GM12878 (cell line): Measurements from ENCODE around the gene EHF. TPM values are rescaled to one million over a fixed set of nuclear protein-coding genes. Genes with fewer than 3 reads are reported as not detected.

Experiments
- BRCA1 ChIP-seq: IDR thresholded peaks from 2 replicates; pipeline ENCODE4 v1.6.1; 2011; ENCODE audit warnings: low read depth, low read length, improper control_type of control experiment
- CBX3 ChIP-seq: fragments of 200-600 bp; sonication (generic); IDR thresholded peaks from 2 replicates; pipeline ENCODE4 v1.6.1; 2016; ENCODE audit warnings: low read depth, borderline replicate concordance
- ESRRA ChIP-seq: IDR thresholded peaks from 2 replicates; pipeline ENCODE4 v1.6.1; 2012; ENCODE audit warnings: mild to moderate bottlenecking, low read length, improper control_type of control experiment
- HDAC6 ChIP-seq: fragments of 200-600 bp; sonication (generic); IDR thresholded peaks from one replicate; pipeline ENCODE4 v1.8.0; 2017; ENCODE audit warnings: antibody characterized with exemption; ENCODE audit not compliant: unreplicated experiment
- MEF2B ChIP-seq: fragments of 450-650 bp; IDR thresholded peaks from 2 replicates; pipeline ENCODE4 v1.6.1; 2018; ENCODE audit warnings: mild to moderate bottlenecking, moderate library complexity; ENCODE audit not compliant: partially characterized antibody, poor library complexity, severe bottlenecking
- MYB ChIP-seq: fragments of 150-350 bp; IDR thresholded peaks from 2 replicates; pipeline ENCODE4 v1.6.1; 2014; ENCODE audit warnings: mild to moderate bottlenecking, low read depth, low read length, borderline replicate concordance
- NBN ChIP-seq: fragments of 450-650 bp; IDR thresholded peaks from 2 replicates; pipeline ENCODE4 v1.6.1; 2016
- NFIC ChIP-seq: IDR thresholded peaks from 2 replicates; pipeline ENCODE4 v1.6.1; 2012; ENCODE audit warnings: low read depth, mild to moderate bottlenecking, inconsistent platforms, low read length, moderate library complexity
- NR2C2 ChIP-seq: IDR thresholded peaks from 2 replicates; pipeline ENCODE4 v1.6.1; 2011; ENCODE audit warnings: borderline replicate concordance, low read depth; ENCODE audit not compliant: control insufficient read depth, insufficient read length
- PAX5 ChIP-seq: IDR thresholded peaks from 2 replicates; pipeline ENCODE4 v1.6.1; 2011; ENCODE audit warnings: low read depth, low read length, borderline replicate concordance
- RELA ChIP-seq: fragments of 450-650 bp; IDR thresholded peaks from 2 replicates; pipeline ENCODE4 v1.8.0; 2014; ENCODE audit warnings: borderline replicate concordance; ENCODE audit not compliant: partially characterized antibody
- SREBF2 ChIP-seq: IDR thresholded peaks from 2 replicates; pipeline ENCODE4 v1.6.1; 2012; ENCODE audit warnings: mild to moderate bottlenecking, low read length
- TCF12 ChIP-seq: IDR thresholded peaks from 2 replicates; pipeline ENCODE4 v1.6.1; 2011; ENCODE audit warnings: low read depth, mild to moderate bottlenecking, low read length
- WRNIP1 ChIP-seq: IDR thresholded peaks from 2 replicates; pipeline ENCODE4 v1.6.1; 2011; ENCODE audit warnings: low read depth, low read length, improper control_type of control experiment, borderline replicate concordance
- YBX1 ChIP-seq: fragments of 450-650 bp; IDR thresholded peaks from 2 replicates; pipeline ENCODE4 v1.6.1; 2016; ENCODE audit warnings: antibody characterized with exemption
- ZNF384 ChIP-seq: IDR thresholded peaks from 2 replicates; pipeline ENCODE4 v1.6.1; 2012; ENCODE audit warnings: low read depth, mild to moderate bottlenecking, low read length, improper control_type of control experiment, borderline replicate concordance
- polyA plus RNA-seq, 11 experiments: library from polyadenylated mRNA; depleted of rRNA in 4 of 11; unstranded in 6 of 11; stranded (reverse) in 5 of 11; fragments of >200 nt; fragmentation: Nextera tagmentation in 4 of 11; fragmentation: Illumina TruSeq in 1 of 11; extraction: Ambion mirVana in 4 of 11; extraction: Trizol in 1 of 11; gene quantifications; 1 replicate in 1 of 11; 2 replicates in 10 of 11; pipeline versions ENCODE4 v1.2.1 to v1.2.3, GENCODE V29; 2011 to 2016; ENCODE audit warnings: inconsistent platforms in 2 of 11, missing spikeins in 2 of 11, low read depth in 1 of 11
- total RNA-seq, 4 experiments: library from RNA; depleted of rRNA in 3 of 4; stranded (reverse); fragments of >200 nt in 3 of 4; fragmentation: Illumina TruSeq in 1 of 4; extraction: Trizol in 1 of 4; gene quantifications; 2 replicates each; pipeline versions ENCODE4 v1.2.1 to v1.2.3, GENCODE V29; 2013 to 2021
- TF ChIP-seq, protein P1 (sequence below): IDR thresholded peaks from 2 replicates; pipeline ENCODE4 v1.6.1; 2012; ENCODE audit warnings: mild to moderate bottlenecking, low read depth, low read length
- TF ChIP-seq, protein P2 (sequence below): fragments of 450-650 bp; IDR thresholded peaks from 2 replicates; pipeline ENCODE4 v1.6.1; 2017; ENCODE audit warnings: low read depth, mild to moderate bottlenecking, moderate library complexity
- TF ChIP-seq, protein P3 (sequence below): fragments of 150-350 bp; IDR thresholded peaks from 2 replicates; pipeline ENCODE4 v1.6.1; 2014; ENCODE audit warnings: mild to moderate bottlenecking, low read depth, low read length
- TF ChIP-seq, protein P4 (sequence below): IDR thresholded peaks from 2 replicates; pipeline ENCODE4 v1.6.1; 2011; ENCODE audit warnings: low read depth, mild to moderate bottlenecking, low read length, moderate library complexity, borderline replicate concordance; ENCODE audit errors: extremely low read depth
- TF ChIP-seq, protein P5 (sequence below): fragments of 450-650 bp; IDR thresholded peaks from 2 replicates; pipeline ENCODE4 v1.6.1; 2018; ENCODE audit warnings: borderline replicate concordance, mild to moderate bottlenecking; ENCODE audit not compliant: partially characterized antibody

Gene EHF
- total and polyA plus RNA-seq, 10 of the 15 experiments (the other 5 are each of a cell fraction or from before 2014, with no cell fraction given), result 0.04 to 0.33 (median 0.06) TPM; not detected in 6

DNA sequence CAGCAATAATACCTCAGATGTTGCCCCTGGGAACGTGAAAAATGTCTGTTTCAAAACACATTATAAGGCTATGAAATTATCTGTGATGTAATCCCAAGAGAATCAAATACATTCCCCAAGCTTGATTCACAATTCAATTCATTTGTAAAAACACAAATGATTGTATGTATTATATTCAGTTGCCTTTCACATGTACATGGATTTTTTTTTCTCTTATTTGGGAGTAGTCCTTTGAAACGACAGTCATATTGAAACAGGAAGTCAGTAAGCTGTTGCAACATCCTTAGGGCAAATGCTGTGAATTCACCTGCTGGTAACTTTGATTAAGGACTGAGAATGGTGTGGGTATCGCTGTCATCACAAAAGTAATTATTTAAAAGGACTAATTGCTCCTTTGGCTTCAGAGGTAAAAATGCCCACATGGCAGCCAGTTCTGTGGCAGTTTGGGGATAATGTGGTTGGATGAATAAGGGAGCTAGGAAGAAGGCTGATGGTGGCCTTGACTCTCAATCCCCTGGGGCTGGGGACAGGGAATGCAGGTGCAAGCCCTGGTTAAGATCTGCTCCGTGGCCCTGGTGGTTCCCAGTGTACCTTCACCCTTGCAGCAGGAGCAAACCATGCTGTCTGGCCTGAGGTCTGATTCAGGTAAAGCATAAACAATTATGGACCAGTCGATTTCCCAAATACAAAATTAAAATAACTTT, 13.2 kb downstream of the EHF start (continued):
- TF ChIP-seq, protein P1, sequence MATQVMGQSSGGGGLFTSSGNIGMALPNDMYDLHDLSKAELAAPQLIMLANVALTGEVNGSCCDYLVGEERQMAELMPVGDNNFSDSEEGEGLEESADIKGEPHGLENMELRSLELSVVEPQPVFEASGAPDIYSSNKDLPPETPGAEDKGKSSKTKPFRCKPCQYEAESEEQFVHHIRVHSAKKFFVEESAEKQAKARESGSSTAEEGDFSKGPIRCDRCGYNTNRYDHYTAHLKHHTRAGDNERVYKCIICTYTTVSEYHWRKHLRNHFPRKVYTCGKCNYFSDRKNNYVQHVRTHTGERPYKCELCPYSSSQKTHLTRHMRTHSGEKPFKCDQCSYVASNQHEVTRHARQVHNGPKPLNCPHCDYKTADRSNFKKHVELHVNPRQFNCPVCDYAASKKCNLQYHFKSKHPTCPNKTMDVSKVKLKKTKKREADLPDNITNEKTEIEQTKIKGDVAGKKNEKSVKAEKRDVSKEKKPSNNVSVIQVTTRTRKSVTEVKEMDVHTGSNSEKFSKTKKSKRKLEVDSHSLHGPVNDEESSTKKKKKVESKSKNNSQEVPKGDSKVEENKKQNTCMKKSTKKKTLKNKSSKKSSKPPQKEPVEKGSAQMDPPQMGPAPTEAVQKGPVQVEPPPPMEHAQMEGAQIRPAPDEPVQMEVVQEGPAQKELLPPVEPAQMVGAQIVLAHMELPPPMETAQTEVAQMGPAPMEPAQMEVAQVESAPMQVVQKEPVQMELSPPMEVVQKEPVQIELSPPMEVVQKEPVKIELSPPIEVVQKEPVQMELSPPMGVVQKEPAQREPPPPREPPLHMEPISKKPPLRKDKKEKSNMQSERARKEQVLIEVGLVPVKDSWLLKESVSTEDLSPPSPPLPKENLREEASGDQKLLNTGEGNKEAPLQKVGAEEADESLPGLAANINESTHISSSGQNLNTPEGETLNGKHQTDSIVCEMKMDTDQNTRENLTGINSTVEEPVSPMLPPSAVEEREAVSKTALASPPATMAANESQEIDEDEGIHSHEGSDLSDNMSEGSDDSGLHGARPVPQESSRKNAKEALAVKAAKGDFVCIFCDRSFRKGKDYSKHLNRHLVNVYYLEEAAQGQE, result no peak
- TF ChIP-seq, protein P2, sequence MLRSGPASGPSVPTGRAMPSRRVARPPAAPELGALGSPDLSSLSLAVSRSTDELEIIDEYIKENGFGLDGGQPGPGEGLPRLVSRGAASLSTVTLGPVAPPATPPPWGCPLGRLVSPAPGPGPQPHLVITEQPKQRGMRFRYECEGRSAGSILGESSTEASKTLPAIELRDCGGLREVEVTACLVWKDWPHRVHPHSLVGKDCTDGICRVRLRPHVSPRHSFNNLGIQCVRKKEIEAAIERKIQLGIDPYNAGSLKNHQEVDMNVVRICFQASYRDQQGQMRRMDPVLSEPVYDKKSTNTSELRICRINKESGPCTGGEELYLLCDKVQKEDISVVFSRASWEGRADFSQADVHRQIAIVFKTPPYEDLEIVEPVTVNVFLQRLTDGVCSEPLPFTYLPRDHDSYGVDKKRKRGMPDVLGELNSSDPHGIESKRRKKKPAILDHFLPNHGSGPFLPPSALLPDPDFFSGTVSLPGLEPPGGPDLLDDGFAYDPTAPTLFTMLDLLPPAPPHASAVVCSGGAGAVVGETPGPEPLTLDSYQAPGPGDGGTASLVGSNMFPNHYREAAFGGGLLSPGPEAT, result no peak
- no peak for TF ChIP-seq HDAC6
- TF ChIP-seq WRNIP1, result no peak
- TF ChIP-seq PAX5, result no peak
- TF ChIP-seq NR2C2, result no peak
- TF ChIP-seq MEF2B, result peak; percentile 53
- no peak for TF ChIP-seq ZNF384
- TF ChIP-seq, protein P3, sequence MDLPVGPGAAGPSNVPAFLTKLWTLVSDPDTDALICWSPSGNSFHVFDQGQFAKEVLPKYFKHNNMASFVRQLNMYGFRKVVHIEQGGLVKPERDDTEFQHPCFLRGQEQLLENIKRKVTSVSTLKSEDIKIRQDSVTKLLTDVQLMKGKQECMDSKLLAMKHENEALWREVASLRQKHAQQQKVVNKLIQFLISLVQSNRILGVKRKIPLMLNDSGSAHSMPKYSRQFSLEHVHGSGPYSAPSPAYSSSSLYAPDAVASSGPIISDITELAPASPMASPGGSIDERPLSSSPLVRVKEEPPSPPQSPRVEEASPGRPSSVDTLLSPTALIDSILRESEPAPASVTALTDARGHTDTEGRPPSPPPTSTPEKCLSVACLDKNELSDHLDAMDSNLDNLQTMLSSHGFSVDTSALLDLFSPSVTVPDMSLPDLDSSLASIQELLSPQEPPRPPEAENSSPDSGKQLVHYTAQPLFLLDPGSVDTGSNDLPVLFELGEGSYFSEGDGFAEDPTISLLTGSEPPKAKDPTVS, result no peak
- TF ChIP-seq NBN, result no peak
- TF ChIP-seq, protein P4, sequence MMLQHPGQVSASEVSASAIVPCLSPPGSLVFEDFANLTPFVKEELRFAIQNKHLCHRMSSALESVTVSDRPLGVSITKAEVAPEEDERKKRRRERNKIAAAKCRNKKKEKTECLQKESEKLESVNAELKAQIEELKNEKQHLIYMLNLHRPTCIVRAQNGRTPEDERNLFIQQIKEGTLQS, result no peak
- TF ChIP-seq TCF12, result no peak
- TF ChIP-seq RELA, result no peak
- no peak for TF ChIP-seq BRCA1
- no peak for TF ChIP-seq YBX1
- TF ChIP-seq SREBF2, result no peak
- TF ChIP-seq ESRRA, result no peak
- no peak for TF ChIP-seq MYB
- peak; percentile 57; the same call in 1 of the 2 replicates for TF ChIP-seq NFIC
- TF ChIP-seq CBX3, result no peak
- TF ChIP-seq, protein P5, sequence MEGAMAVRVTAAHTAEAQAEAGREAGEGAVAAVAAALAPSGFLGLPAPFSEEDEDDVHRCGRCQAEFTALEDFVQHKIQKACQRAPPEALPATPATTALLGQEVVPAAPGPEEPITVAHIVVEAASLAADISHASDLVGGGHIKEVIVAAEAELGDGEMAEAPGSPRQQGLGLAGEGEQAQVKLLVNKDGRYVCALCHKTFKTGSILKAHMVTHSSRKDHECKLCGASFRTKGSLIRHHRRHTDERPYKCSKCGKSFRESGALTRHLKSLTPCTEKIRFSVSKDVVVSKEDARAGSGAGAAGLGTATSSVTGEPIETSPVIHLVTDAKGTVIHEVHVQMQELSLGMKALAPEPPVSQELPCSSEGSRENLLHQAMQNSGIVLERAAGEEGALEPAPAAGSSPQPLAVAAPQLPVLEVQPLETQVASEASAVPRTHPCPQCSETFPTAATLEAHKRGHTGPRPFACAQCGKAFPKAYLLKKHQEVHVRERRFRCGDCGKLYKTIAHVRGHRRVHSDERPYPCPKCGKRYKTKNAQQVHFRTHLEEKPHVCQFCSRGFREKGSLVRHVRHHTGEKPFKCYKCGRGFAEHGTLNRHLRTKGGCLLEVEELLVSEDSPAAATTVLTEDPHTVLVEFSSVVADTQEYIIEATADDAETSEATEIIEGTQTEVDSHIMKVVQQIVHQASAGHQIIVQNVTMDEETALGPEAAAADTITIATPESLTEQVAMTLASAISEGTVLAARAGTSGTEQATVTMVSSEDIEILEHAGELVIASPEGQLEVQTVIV, result no peak
